ENCODE measurements around the gene DOCK10. TPM values are rescaled to one million over a fixed set of nuclear protein-coding genes. Genes with fewer than 3 reads are reported as not detected.
A peak's percentile ranks its signal among the peaks of the same experiment; 100 is the strongest.

DOCK10 gene
- total and polyA plus RNA-seq, 10 of the 15 experiments (the other 5 are each of a cell fraction or from before 2014, with no cell fraction given), result 16.9 to 120 (median 85.5) TPM

- BruUV-seq (replicated peaks), result no TSS peak
- ChIA-PET CTCF (interaction anchor here (0.7 to 1.1 kb wide), 6 partner anchors 11 to 87 kb away, joined by 3 to 5 read pairs (median 4); no protein-coding TSS in a partner anchor), SMC1A (ENCODE audit: uncharacterized antibody, unreplicated experiment) (interaction anchor here (0.5 to 23.4 kb wide), 6 partner anchors 18 to 1820 kb away, joined by 3 to 443 read pairs (median 4); no protein-coding TSS in a partner anchor), RAD21 (ENCODE audit: unreplicated experiment) (interaction anchor here (1.0 to 2.8 kb wide), 6 partner anchors 9 to 87 kb away, joined by 3 to 20 read pairs (median 4); no protein-coding TSS in a partner anchor), POLR2A (interaction anchor here (0.8 to 1.2 kb wide), 2 partner anchors 15 kb away, joined by 3 to 5 read pairs; no protein-coding TSS in a partner anchor)
- Histone ChIP-seq H2AFZ (ENCODE audit: control insufficient read depth, low read depth, low read length) (no peak overlapping the region), H3K4me3 (no peak overlapping the region), H3K79me2 (ENCODE audit: control insufficient read depth, insufficient read depth, low read length) (peaks cover 61% of the 10 kb centered on the region), H3K9me3 (replicated peaks; ENCODE audit: control insufficient read depth, insufficient read depth, low read length) (no peaks in the 10 kb centered on the region), H4K20me1 (ENCODE audit: control insufficient read depth, insufficient read depth) (no peaks in the 10 kb centered on the region), H3K4me2 (ENCODE audit: control insufficient read depth, insufficient read depth) (peak overlapping the region; percentile 70), H3K4me1 (ENCODE audit: control insufficient read depth, insufficient read depth, low read length) (peaks cover 74% of the 10 kb centered on the region), H3K27me3 (replicated peaks in 1 of 2; ENCODE audit: control insufficient read depth in 2 of 2, insufficient read depth in 2 of 2, low read length in 1 of 2) (no peaks in the 10 kb centered on the region), H3K9ac (ENCODE audit: control insufficient read depth, insufficient read depth, low read length) (no peak overlapping the region), H3K27ac (ENCODE audit: control insufficient read depth, insufficient read depth) (0 out of 2 replicates have a peak overlapping the region, but pooled peaks have one; percentile 6), H3K36me3 (ENCODE audit: control insufficient read depth in 2 of 2, insufficient read depth in 2 of 2, low read length in 1 of 2) (no peaks in the 10 kb centered on the region)
- 19% methylated on average over 6 of the region's 6 CpGs for WGBS (ENCODE audit: insufficient coverage, insufficient replicate concordance, low lambda C conversion rate, missing lambda C conversion rate)
- intact Hi-C loops (cut with micrococcal nuclease; ENCODE audit: unreplicated experiment), result no loop called here
- in situ Hi-C loops (cut with MboI), result no loop called here
- FAIRE-seq (peak; percentile 47), ATAC-seq (peak; percentile 74), DNase-seq (ENCODE audit: low read depth, low spot score) (no peak)
- TF ChIP-seq E2F4 (IDR thresholded peaks at IDR 0.05; ENCODE audit: low read depth, low read length) (no peak), IKZF1 (conservative IDR thresholded peaks at IDR 0.05) (peak; percentile 30; the same call in 1 of the 2 replicates), RAD21 (IDR thresholded peaks at IDR 0.05; ENCODE audit: insufficient read depth, low read depth, low read length) (no peak), TAF1 (IDR thresholded peaks at IDR 0.05; ENCODE audit: borderline replicate concordance, low read depth, low read length) (no peak), EP300 (IDR thresholded peaks at IDR 0.05; ENCODE audit: borderline replicate concordance in 1 of 2, control insufficient read depth in 1 of 2, low read depth in 2 of 2, low read length in 2 of 2) (no peak), ZNF217 (IDR thresholded peaks at IDR 0.05) (no peak), SPI1 (IDR thresholded peaks at IDR 0.05; ENCODE audit: borderline replicate concordance, insufficient read depth, low read depth, low read length) (0 out of 2 replicates have a peak, but pooled peaks have one; percentile 21), ETV6 (conservative IDR thresholded peaks at IDR 0.05 in 1 of 2, IDR thresholded peaks at IDR 0.05 in 1 of 2; ENCODE audit: borderline replicate concordance in 1 of 2, low read depth in 1 of 2) (peak in 1 of 2 experiments; percentile 96; a peak in 2 of 4 replicates), GATAD2B (conservative IDR thresholded peaks at IDR 0.05; ENCODE audit: low read depth) (no peak), EGR1 (IDR thresholded peaks at IDR 0.05; ENCODE audit: borderline replicate concordance in 1 of 2, low read depth in 2 of 2, low read length in 2 of 2) (0 out of 3 replicates have a peak, but pooled peaks of 1 of the 2 experiments have one; percentile 23), E2F8 (IDR thresholded peaks at IDR 0.05; ENCODE audit: low read depth, partially characterized antibody) (no peak), PAX8 (IDR thresholded peaks at IDR 0.05) (no peak), RUNX3 (IDR thresholded peaks at IDR 0.05; ENCODE audit: low read length) (peak; percentile 73), IKZF2 (IDR thresholded peaks at IDR 0.05) (peak; percentile 19; a peak in 2 of 4 replicates), BCLAF1 (IDR thresholded peaks at IDR 0.05) (no peak)
Observed at GRCh38 chr2:224952936-224953657, 89.2 kb downstream of the DOCK10 start.
